H1 (cell line): ENCODE measurements around the gene TUBB8.

ENCODE experiments used
- CEBPB ChIP-seq: IDR thresholded peaks from 2 replicates; pipeline ENCODE4 v1.6.1; 2012; ENCODE audit warnings: low read depth, low read length
- CTCF ChIP-seq, 3 experiments: IDR thresholded peaks; 1 replicate in 2 of 3; 2 replicates in 1 of 3; pipeline versions ENCODE4 v1.5.1 to v1.6.1; 2011; ENCODE audit warnings: low read length in 3 of 3, mild to moderate bottlenecking in 3 of 3, inconsistent platforms in 2 of 3, low read depth in 1 of 3, moderate library complexity in 1 of 3; ENCODE audit not compliant: insufficient read depth in 1 of 3; ENCODE audit errors: control extremely low read depth in 1 of 3
- EZH2 ChIP-seq: fragments of 200-600 bp; sonication (generic); IDR thresholded peaks from 2 replicates; pipeline ENCODE4 v1.7.1; 2012; ENCODE audit warnings: low read depth, mild to moderate bottlenecking, moderate library complexity, low read length, inconsistent platforms; ENCODE audit not compliant: severe bottlenecking
- GABPA ChIP-seq: IDR thresholded peaks from 2 replicates; pipeline ENCODE4 v1.6.1; 2011; ENCODE audit warnings: mild to moderate bottlenecking, low read length, moderate library complexity, borderline replicate concordance; ENCODE audit not compliant: insufficient read depth
- MAFK ChIP-seq: IDR thresholded peaks from 2 replicates; pipeline ENCODE4 v1.6.1; 2012; ENCODE audit warnings: low read depth, mild to moderate bottlenecking, improper control_type of control experiment, low read length
- MAX ChIP-seq: IDR thresholded peaks from 2 replicates; pipeline ENCODE4 v1.6.1; 2012; ENCODE audit warnings: inconsistent platforms
- PHF8 ChIP-seq: fragments of 200-600 bp; sonication (generic); conservative IDR thresholded peaks from 2 replicates; pipeline ENCODE4 v1.7.1; 2012; ENCODE audit warnings: low read depth, mild to moderate bottlenecking, inconsistent platforms, low read length, moderate library complexity
- POLR2A ChIP-seq, 2 experiments: IDR thresholded peaks; 1 replicate in 1 of 2; 2 replicates in 1 of 2; pipeline ENCODE4 v1.6.1; 2011; ENCODE audit warnings: low read depth in 2 of 2, low read length in 2 of 2, mild to moderate bottlenecking in 2 of 2; ENCODE audit errors: control extremely low read depth in 1 of 2
- POLR2AphosphoS5 ChIP-seq: IDR thresholded peaks from 2 replicates; pipeline ENCODE4 v1.6.1; 2011; ENCODE audit warnings: low read depth, low read length
- RAD21 ChIP-seq, 2 experiments: IDR thresholded peaks in 1 of 2; conservative IDR thresholded peaks in 1 of 2; 2 replicates each; pipeline ENCODE4 v1.6.1; 2011; ENCODE audit warnings: low read depth in 2 of 2, low read length in 2 of 2, improper control_type of control experiment in 1 of 2, inconsistent platforms in 1 of 2, mild to moderate bottlenecking in 1 of 2, moderate library complexity in 1 of 2
- RXRA ChIP-seq: IDR thresholded peaks from 2 replicates; pipeline ENCODE4 v1.6.1; 2011; ENCODE audit warnings: low read depth, mild to moderate bottlenecking, low read length, moderate library complexity; ENCODE audit not compliant: insufficient read depth
- TEAD4 ChIP-seq: IDR thresholded peaks from 2 replicates; pipeline ENCODE4 v1.6.1; 2012; ENCODE audit warnings: low read depth, low read length, inconsistent platforms, mixed read lengths
- YY1 ChIP-seq: IDR thresholded peaks from 2 replicates; pipeline ENCODE4 v1.6.1; 2011; ENCODE audit warnings: low read depth, mild to moderate bottlenecking, low read length

GRCh38 chr10:90161-90560 is 41.1 kb upstream of the TUBB8 start:
- no peak for TF ChIP-seq CTCF (IDR thresholded peaks at IDR 0.05; ENCODE audit: control extremely low read depth in 1 of 3, insufficient read depth in 1 of 3, low read depth in 1 of 3, low read length in 3 of 3)
- TF ChIP-seq POLR2A (IDR thresholded peaks at IDR 0.05; ENCODE audit: control extremely low read depth in 1 of 2, low read depth in 2 of 2, low read length in 2 of 2): no peak
- TF ChIP-seq MAX: no peak
- no peak for TF ChIP-seq YY1
- TF ChIP-seq MAFK: no peak
- no peak for TF ChIP-seq TEAD4
- TF ChIP-seq CEBPB: no peak
- TF ChIP-seq EZH2: no peak
- TF ChIP-seq RXRA: no peak
- TF ChIP-seq POLR2AphosphoS5: no peak
- TF ChIP-seq GABPA: no peak
- no peak for TF ChIP-seq RAD21 (IDR thresholded peaks at IDR 0.05 in 1 of 2, conservative IDR thresholded peaks at IDR 0.05 in 1 of 2; ENCODE audit: low read depth in 2 of 2, low read length in 2 of 2)
- no peak for TF ChIP-seq PHF8
